K562 (cell line): ENCODE results near the gene ELP1. TPM values are rescaled to one million over a fixed set of nuclear protein-coding genes. Genes with fewer than 3 reads are reported as not detected.
A peak's percentile ranks its signal among the peaks of the same experiment; 100 is the strongest.

Experiments
- CEBPB ChIP-seq: fragments of 450-650 bp; IDR thresholded peaks from 2 replicates; pipeline ENCODE4 v1.6.1; 2016; ENCODE audit warnings: missing genetic modification characterization, missing compliant biosample characterization
- EP400 ChIP-seq: fragments of 450-650 bp; IDR thresholded peaks from 2 replicates; pipeline ENCODE4 v1.6.1; 2017; ENCODE audit warnings: antibody characterized with exemption, mild to moderate bottlenecking, moderate library complexity
- MTA3 ChIP-seq: fragments of 450-650 bp; formaldehyde crosslinking; IDR thresholded peaks from 2 replicates; pipeline ENCODE4 v1.6.1; 2017; ENCODE audit warnings: mild to moderate bottlenecking, borderline replicate concordance
- NBN ChIP-seq: fragments of 450-650 bp; IDR thresholded peaks from 2 replicates; pipeline ENCODE4 v1.6.1; 2016; ENCODE audit warnings: low read depth, mild to moderate bottlenecking
- POLR2AphosphoS5 ChIP-seq: IDR thresholded peaks from 2 replicates; pipeline ENCODE4 v1.6.1; 2011; ENCODE audit warnings: mild to moderate bottlenecking, low read depth, low read length, moderate library complexity; ENCODE audit not compliant: control insufficient read depth, insufficient read depth
- RBFOX2 ChIP-seq: fragments of 200-400 bp; formaldehyde crosslinking; IDR thresholded peaks from 2 replicates; pipeline ENCODE4 v1.6.1; 2017; ENCODE audit warnings: low read depth, mild to moderate bottlenecking, low read length, moderate library complexity
- TOE1 ChIP-seq, 2 experiments: fragments of 450-650 bp in 1 of 2; sonication (generic) in 1 of 2; formaldehyde crosslinking in 1 of 2; IDR thresholded peaks; 2 replicates each; pipeline versions ENCODE4 v1.7.1 to v1.8.0; 2016 to 2022; ENCODE audit warnings: borderline replicate concordance in 2 of 2, mild to moderate bottlenecking in 2 of 2, antibody characterized with exemption in 1 of 2, inconsistent platforms in 1 of 2, low read depth in 1 of 2, missing genetic modification reagents in 1 of 2, moderate library complexity in 1 of 2
- polyA plus RNA-seq, 8 experiments: library from polyadenylated mRNA; depleted of rRNA in 4 of 8; stranded (reverse) in 5 of 8; unstranded in 3 of 8; fragments of >200 nt; fragmentation: Nextera tagmentation in 2 of 8; fragmentation: Illumina TruSeq in 1 of 8; extraction: Ambion mirVana in 2 of 8; extraction: Trizol in 1 of 8; gene quantifications; 2 replicates each; pipeline versions ENCODE4 v1.2.1 to v1.2.3, GENCODE V29; 2011 to 2014; ENCODE audit warnings: inconsistent platforms in 1 of 8, missing spikeins in 1 of 8
- total RNA-seq, 7 experiments: library from RNA; depleted of rRNA in 6 of 7; stranded (reverse); fragments of >200 nt in 6 of 7; fragmentation: Illumina TruSeq in 2 of 7; extraction: Trizol in 2 of 7; gene quantifications; 2 replicates each; pipeline versions ENCODE4 v1.2.1 to v1.2.3, GENCODE V29; 2011 to 2021; ENCODE audit warnings: low replicate concordance in 1 of 7
- TF ChIP-seq, protein P1 (sequence below), 3 experiments: fragments of 200-800 bp in 1 of 3; sonication (Bioruptor generic) in 1 of 3; sonication (generic) in 1 of 3; formaldehyde crosslinking in 1 of 3; IDR thresholded peaks; 2 replicates each; pipeline versions ENCODE4 v1.6.1 to v1.8.0; 2016 to 2022; ENCODE audit warnings: mild to moderate bottlenecking in 2 of 3, missing compliant biosample characterization in 2 of 3, missing genetic modification characterization in 2 of 3, missing genetic modification reagents in 1 of 3
- TF ChIP-seq, protein P2 (sequence below): sonication (generic); formaldehyde crosslinking; IDR thresholded peaks from 2 replicates; pipeline ENCODE4 v1.8.1; 2022; ENCODE audit warnings: missing genetic modification reagents
- TF ChIP-seq, protein P3 (sequence below): fragments of 200-800 bp; sonication (Bioruptor generic); IDR thresholded peaks from 2 replicates; pipeline ENCODE4 v1.6.1; 2017; ENCODE audit warnings: missing genetic modification characterization, missing compliant biosample characterization
- TF ChIP-seq, protein P4 (sequence below): fragments of 250-450 bp; sonication (Bioruptor Pico); IDR thresholded peaks from 2 replicates; pipeline ENCODE4 v1.5.0; 2021; ENCODE audit warnings: mild to moderate bottlenecking, moderate library complexity
- TF ChIP-seq, protein P5 (sequence below), 2 experiments: IDR thresholded peaks; 2 replicates each; pipeline ENCODE4 v1.6.1; 2012; ENCODE audit warnings: improper control_type of control experiment in 2 of 2, low read depth in 2 of 2, low read length in 2 of 2, borderline replicate concordance in 1 of 2

ELP1 gene
- total and polyA plus RNA-seq, 9 of the 15 experiments (the other 6 are each of a cell fraction or from before 2014, with no cell fraction given) = 17.0 to 48.6 (median 39.7) TPM

DNA sequence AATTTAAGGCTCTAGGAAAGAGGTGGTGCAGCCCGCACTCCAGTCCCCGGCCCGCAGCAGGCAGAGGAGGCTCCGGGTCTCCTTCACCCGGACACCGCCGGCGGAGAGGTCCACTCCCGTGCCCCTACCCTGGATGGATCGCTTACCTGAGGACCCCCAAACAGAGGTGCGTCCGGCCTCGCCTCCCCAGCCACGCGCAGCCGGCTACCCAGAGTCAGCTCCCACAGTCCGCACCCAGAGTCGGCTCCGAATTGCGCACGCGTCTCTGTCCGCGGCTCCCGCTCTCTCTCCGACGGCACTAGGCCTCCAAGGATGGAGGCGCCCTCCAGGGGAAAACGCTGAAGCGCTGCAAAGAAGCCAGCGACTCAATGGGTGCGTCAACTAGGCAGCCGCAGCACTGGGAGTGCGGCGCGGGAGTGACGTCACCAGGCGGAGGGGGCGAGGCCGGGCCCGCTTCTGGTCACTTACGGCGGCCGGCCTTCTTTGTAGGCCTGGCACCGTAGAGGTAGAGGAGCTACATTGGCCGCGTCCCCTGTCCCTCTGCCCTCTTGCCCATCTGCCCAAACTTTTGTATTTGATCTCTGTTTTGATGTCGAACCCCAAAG is at the start of gene ELP1 (continued):
- TF ChIP-seq MTA3 (0 out of 2 replicates have a peak, but pooled peaks have one; percentile 33), EP400 (peak; percentile 90), POLR2AphosphoS5 (peak; percentile 76), NBN (peak; percentile 98), RBFOX2 (peak; percentile 90), CEBPB (tag) (no peak), TOE1 (IDR thresholded peaks at IDR 0.05; ENCODE audit: borderline replicate concordance) (peak; percentile 65; the same call in 1 of the 2 replicates), TOE1 (CRISPR knock-in tag; IDR thresholded peaks at IDR 0.05; ENCODE audit: borderline replicate concordance, low read depth) (no peak)
- TF ChIP-seq, protein P1, sequence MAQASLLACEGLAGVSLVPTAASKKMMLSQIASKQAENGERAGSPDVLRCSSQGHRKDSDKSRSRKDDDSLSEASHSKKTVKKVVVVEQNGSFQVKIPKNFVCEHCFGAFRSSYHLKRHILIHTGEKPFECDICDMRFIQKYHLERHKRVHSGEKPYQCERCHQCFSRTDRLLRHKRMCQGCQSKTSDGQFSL (CRISPR knock-in tag; IDR thresholded peaks at IDR 0.05) = peak; percentile 99
- TF ChIP-seq, protein P1 (tag; IDR thresholded peaks at IDR 0.05) = peak in 1 of 2 experiments; percentile 100; a peak in 1 of 4 replicates
- TF ChIP-seq, protein P2, sequence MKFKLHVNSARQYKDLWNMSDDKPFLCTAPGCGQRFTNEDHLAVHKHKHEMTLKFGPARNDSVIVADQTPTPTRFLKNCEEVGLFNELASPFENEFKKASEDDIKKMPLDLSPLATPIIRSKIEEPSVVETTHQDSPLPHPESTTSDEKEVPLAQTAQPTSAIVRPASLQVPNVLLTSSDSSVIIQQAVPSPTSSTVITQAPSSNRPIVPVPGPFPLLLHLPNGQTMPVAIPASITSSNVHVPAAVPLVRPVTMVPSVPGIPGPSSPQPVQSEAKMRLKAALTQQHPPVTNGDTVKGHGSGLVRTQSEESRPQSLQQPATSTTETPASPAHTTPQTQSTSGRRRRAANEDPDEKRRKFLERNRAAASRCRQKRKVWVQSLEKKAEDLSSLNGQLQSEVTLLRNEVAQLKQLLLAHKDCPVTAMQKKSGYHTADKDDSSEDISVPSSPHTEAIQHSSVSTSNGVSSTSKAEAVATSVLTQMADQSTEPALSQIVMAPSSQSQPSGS = peak; percentile 88; the same call in 1 of the 2 replicates
- TF ChIP-seq, protein P3, sequence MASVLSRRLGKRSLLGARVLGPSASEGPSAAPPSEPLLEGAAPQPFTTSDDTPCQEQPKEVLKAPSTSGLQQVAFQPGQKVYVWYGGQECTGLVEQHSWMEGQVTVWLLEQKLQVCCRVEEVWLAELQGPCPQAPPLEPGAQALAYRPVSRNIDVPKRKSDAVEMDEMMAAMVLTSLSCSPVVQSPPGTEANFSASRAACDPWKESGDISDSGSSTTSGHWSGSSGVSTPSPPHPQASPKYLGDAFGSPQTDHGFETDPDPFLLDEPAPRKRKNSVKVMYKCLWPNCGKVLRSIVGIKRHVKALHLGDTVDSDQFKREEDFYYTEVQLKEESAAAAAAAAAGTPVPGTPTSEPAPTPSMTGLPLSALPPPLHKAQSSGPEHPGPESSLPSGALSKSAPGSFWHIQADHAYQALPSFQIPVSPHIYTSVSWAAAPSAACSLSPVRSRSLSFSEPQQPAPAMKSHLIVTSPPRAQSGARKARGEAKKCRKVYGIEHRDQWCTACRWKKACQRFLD (CRISPR knock-in tag) = peak; percentile 91
- TF ChIP-seq, protein P4, sequence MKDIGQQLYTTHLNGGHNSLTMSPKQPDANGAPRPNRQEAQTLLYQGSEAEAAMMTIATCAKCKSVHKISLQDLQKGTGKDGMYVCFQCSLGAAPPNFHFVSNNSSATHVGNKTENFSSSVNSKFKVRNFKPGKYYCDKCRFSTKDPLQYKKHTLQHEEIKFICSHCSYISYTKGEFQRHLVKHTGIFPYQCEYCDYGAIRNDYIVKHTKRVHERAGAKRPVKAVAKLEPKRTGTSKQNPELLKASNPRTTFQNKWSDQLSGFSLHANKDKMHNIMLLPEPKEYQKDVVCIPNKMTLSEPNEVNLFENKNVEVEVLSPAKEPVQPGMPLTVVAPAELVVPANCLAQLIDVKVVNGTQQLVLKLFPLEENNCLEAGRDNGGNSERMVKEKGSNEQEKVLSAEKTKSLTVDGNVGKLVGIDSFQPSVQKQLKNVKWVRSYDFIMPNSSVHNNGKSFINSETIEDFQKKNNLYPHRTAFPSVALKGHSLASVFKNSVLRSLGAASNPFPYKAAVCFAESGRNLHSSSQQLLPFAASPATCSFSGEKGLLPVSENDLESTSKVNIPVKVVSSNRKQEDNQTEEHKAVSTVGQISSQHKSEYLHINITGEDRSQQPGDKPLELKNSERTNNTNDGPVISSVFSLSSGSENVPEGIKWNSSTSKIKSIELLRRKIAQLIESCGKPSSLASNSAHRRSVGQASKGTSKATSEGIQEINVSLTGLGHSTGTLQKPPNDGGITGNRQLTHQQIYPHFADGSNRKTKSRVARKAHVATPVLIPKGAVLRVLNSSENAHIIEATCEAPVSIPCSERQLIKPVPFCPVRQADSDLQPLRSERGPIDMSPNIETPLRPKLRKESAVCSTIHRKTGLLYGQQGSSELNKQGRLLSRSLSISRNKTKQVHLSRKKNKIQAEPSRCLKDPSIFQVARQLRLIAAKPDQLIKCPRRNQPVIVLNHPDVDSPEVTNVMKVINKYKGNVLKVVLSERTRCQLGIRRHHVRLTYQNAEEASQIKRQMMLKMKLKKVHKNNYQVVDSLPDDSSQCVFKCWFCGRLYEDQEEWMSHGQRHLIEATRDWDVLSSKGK (CRISPR knock-in tag) = no peak
- TF ChIP-seq, protein P5, sequence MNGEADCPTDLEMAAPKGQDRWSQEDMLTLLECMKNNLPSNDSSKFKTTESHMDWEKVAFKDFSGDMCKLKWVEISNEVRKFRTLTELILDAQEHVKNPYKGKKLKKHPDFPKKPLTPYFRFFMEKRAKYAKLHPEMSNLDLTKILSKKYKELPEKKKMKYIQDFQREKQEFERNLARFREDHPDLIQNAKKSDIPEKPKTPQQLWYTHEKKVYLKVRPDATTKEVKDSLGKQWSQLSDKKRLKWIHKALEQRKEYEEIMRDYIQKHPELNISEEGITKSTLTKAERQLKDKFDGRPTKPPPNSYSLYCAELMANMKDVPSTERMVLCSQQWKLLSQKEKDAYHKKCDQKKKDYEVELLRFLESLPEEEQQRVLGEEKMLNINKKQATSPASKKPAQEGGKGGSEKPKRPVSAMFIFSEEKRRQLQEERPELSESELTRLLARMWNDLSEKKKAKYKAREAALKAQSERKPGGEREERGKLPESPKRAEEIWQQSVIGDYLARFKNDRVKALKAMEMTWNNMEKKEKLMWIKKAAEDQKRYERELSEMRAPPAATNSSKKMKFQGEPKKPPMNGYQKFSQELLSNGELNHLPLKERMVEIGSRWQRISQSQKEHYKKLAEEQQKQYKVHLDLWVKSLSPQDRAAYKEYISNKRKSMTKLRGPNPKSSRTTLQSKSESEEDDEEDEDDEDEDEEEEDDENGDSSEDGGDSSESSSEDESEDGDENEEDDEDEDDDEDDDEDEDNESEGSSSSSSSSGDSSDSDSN (IDR thresholded peaks at IDR 0.05; ENCODE audit: borderline replicate concordance in 1 of 2, low read depth in 2 of 2, low read length in 2 of 2) = peak; percentile 83 to 95; a peak in 1 of 4 replicates
